HG03025 (cell line): ENCODE results near the gene EMSY.
"Not testable (repeated sequence)": the region's sequence is repeated elsewhere in the genome, so short reads cannot be mapped to it uniquely, and the experiment has no call there.

Experiments used
- ATAC-seq: cut with Tn5 transposase; IDR thresholded peaks from one replicate; pipeline ENCODE4 v1.9.1; 2021; ENCODE audit warnings: mild to moderate bottlenecking, moderate library complexity; ENCODE audit not compliant: unreplicated experiment, low FRiP score

EMSY gene

GRCh38 chr11:76561245-76561644 is 116.4 kb downstream of the EMSY start:
- ATAC-seq, result no peak

GRCh38 chr11:76562541-76562940 is 117.7 kb downstream of the EMSY start:
- ATAC-seq, result no peak

- no peak for ATAC-seq
Measured at GRCh38 chr11:76564364-76564763, 119.5 kb downstream of the EMSY start.

- no peak for ATAC-seq
Measured at GRCh38 chr11:76566811-76567210, 122.0 kb downstream of the EMSY start.

GRCh38 chr11:76567261-76567660 is 122.4 kb downstream of the EMSY start:
- ATAC-seq, result no peak

GRCh38 chr11:76568139-76568538 is 123.3 kb downstream of the EMSY start:
- ATAC-seq, result no peak

- no peak for ATAC-seq
Measured at GRCh38 chr11:76568621-76569020, 123.8 kb downstream of the EMSY start.

- ATAC-seq, result not testable (repeated sequence)
Measured at GRCh38 chr11:76572181-76572875, 127.5 kb downstream of the EMSY start.

- no peak for ATAC-seq
Measured at GRCh38 chr11:76574406-76574805, 129.6 kb downstream of the EMSY start.

GRCh38 chr11:76574879-76575278 is 130.1 kb downstream of the EMSY start:
- no peak for ATAC-seq

- no peak for ATAC-seq
Measured at GRCh38 chr11:76577226-76577920, 132.6 kb downstream of the EMSY start.

- ATAC-seq, result no peak
Measured at GRCh38 chr11:76577921-76578653, 133.3 kb downstream of the EMSY start.

GRCh38 chr11:76578654-76579055 is 133.8 kb downstream of the EMSY start:
- ATAC-seq, result no peak

GRCh38 chr11:76579056-76579751 is 134.4 kb downstream of the EMSY start:
- ATAC-seq, result no peak

GRCh38 chr11:76579752-76580151 is 134.9 kb downstream of the EMSY start:
- no peak for ATAC-seq

GRCh38 chr11:76582471-76582870 is 137.7 kb downstream of the EMSY start:
- ATAC-seq, result not testable (repeated sequence)

GRCh38 chr11:76587820-76588454 is 143.1 kb downstream of the EMSY start:
- ATAC-seq, result no peak

GRCh38 chr11:76588455-76589325 is 143.9 kb downstream of the EMSY start:
- no peak for ATAC-seq

GRCh38 chr11:76589477-76589876 is 144.7 kb downstream of the EMSY start:
- ATAC-seq, result no peak
